Gastrocnemius medialis (tissue), 4 donors: Measurements from ENCODE around the gene MSH3.
"Not testable (repeated sequence)": the region's sequence is repeated elsewhere in the genome, so short reads cannot be mapped to it uniquely, and the experiment has no call there.

Source experiments
- POLR2A ChIP-seq, 2 donors: fragments of 450-650 bp; IDR thresholded peaks; one replicate each; pipeline ENCODE4 v1.6.1; 2017; ENCODE audit warnings: antibody characterized with exemption in 2 of 2, mild to moderate bottlenecking in 2 of 2, moderate library complexity in 2 of 2
- TF ChIP-seq, protein P1 (sequence below), 5 experiments: fragments of 450-650 bp in 3 of 5; fragments of 200-600 bp in 2 of 5; sonication (generic) in 2 of 5; IDR thresholded peaks in 4 of 5; conservative IDR thresholded peaks in 1 of 5; 1 replicate in 4 of 5; 2 replicates in 1 of 5; pipeline ENCODE4 v1.5.1; 2016 to 2019; ENCODE audit warnings: antibody characterized with exemption in 5 of 5, mild to moderate bottlenecking in 3 of 5, moderate library complexity in 3 of 5

GRCh38 chr5:80740488-80740887 lies 86.0 kb downstream of the MSH3 start:
- TF ChIP-seq, protein P1, sequence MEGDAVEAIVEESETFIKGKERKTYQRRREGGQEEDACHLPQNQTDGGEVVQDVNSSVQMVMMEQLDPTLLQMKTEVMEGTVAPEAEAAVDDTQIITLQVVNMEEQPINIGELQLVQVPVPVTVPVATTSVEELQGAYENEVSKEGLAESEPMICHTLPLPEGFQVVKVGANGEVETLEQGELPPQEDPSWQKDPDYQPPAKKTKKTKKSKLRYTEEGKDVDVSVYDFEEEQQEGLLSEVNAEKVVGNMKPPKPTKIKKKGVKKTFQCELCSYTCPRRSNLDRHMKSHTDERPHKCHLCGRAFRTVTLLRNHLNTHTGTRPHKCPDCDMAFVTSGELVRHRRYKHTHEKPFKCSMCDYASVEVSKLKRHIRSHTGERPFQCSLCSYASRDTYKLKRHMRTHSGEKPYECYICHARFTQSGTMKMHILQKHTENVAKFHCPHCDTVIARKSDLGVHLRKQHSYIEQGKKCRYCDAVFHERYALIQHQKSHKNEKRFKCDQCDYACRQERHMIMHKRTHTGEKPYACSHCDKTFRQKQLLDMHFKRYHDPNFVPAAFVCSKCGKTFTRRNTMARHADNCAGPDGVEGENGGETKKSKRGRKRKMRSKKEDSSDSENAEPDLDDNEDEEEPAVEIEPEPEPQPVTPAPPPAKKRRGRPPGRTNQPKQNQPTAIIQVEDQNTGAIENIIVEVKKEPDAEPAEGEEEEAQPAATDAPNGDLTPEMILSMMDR (IDR thresholded peaks at IDR 0.05 in 4 of 5, conservative IDR thresholded peaks at IDR 0.05 in 1 of 5): not testable (repeated sequence)
- TF ChIP-seq POLR2A (IDR thresholded peaks at IDR 0.05): not testable (repeated sequence)
